Heart left ventricle (tissue), 13 donors: ENCODE results near the gene PARD3.

Experiments used
- POLR2A ChIP-seq, 2 donors: fragments of 450-650 bp; IDR thresholded peaks; one replicate each; pipeline ENCODE4 v1.6.1; 2017; ENCODE audit warnings: antibody characterized with exemption in 2 of 2, mild to moderate bottlenecking in 2 of 2, moderate library complexity in 2 of 2
- TF ChIP-seq, protein P1 (sequence below), 12 donors: fragments of 200-600 bp; sonication (generic) in 4 of 12; IDR thresholded peaks; one replicate each; pipeline versions ENCODE4 v1.5.0 to v1.8.0; 2018 to 2022; ENCODE audit warnings: antibody characterized with exemption in 12 of 12, mild to moderate bottlenecking in 5 of 12
- donor health status: ischemic (EF 13 %, LVEDD 7.1; RV severe dilation, severe dysfunction).
- donor health status: DM: no; HTN: yes; CAD: no.
- donor health status: DM: no; HTN: no; CAD: no.
- donor health status: ischemic (EF 25% LVEDD 6.9; RV normal size, moderate dysfunction).
- donor health status: ischemic (EF 25% LVEDD 5.7; RV mildly dilated, moderate dysfunction).
- donor health status: ischemic (EF 35%, LVEDD 5.7; RV mildly dilated, moderate dysfunction).
- donor health status: nonischemic (EF 11% LVEDD 7.7; RV severe dilation, severe dysfunction).
- donor health status: DM: yes; HTN: yes; CAD: no.
- donor health status: PGD.
- donor health status: ischemic (EF 29% LVEDD 5.4; RV normal size, mild dysfunction).
- donor health status: nonischemic (EF 23%, LVEDD 6.1; RV moderate dilation, normal function).

DNA sequence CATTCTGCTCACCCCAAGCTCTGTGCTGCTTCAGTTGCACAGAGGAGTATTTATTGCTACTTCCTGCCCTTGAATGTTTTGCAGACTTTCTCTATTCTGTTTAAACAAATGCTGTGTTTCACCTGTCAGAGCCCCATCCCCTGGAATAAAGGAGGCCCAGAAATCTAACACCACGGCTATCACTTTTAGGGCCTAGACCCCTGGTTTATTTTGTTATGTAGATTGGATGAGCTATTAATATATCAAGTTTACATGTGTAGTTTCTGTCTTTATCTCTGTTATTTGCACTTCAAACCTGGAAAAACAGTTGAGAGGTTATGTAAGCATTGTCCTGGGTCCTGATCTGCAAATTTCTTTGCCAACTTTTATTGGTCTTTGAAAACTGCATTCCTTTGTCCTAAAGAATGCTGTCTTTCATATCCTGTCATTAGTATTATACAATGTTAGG lies 630.1 kb downstream of the PARD3 start:
- TF ChIP-seq, protein P1, sequence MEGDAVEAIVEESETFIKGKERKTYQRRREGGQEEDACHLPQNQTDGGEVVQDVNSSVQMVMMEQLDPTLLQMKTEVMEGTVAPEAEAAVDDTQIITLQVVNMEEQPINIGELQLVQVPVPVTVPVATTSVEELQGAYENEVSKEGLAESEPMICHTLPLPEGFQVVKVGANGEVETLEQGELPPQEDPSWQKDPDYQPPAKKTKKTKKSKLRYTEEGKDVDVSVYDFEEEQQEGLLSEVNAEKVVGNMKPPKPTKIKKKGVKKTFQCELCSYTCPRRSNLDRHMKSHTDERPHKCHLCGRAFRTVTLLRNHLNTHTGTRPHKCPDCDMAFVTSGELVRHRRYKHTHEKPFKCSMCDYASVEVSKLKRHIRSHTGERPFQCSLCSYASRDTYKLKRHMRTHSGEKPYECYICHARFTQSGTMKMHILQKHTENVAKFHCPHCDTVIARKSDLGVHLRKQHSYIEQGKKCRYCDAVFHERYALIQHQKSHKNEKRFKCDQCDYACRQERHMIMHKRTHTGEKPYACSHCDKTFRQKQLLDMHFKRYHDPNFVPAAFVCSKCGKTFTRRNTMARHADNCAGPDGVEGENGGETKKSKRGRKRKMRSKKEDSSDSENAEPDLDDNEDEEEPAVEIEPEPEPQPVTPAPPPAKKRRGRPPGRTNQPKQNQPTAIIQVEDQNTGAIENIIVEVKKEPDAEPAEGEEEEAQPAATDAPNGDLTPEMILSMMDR (IDR thresholded peaks at IDR 0.05): no peak
- no peak for TF ChIP-seq POLR2A (IDR thresholded peaks at IDR 0.05)
